ENCODE measurements around the gene SLC26A4. TPM values are rescaled to one million over a fixed set of nuclear protein-coding genes. Genes with fewer than 3 reads are reported as not detected.

Gene SLC26A4
- total RNA-seq, 1 donor from 2014 or later, result 0.43 TPM

- no peak overlapping the region for H3K27ac Mint-ChIP-seq
- no peaks in the 10 kb centered on the region for H3K9me3 Mint-ChIP-seq (ENCODE audit: low read depth)
- DNase-seq (ENCODE audit: low spot score, unreplicated experiment), result no peak
- no peaks in the 10 kb centered on the region for H3K36me3 Mint-ChIP-seq (ENCODE audit: insufficient read depth)
- H3K4me3 Mint-ChIP-seq (ENCODE audit: low read depth), result no peak overlapping the region
- TF ChIP-seq CTCF (IDR thresholded peaks at IDR 0.05; ENCODE audit: unreplicated experiment), result no peak
- no peaks in the 10 kb centered on the region for H3K4me1 Mint-ChIP-seq (ENCODE audit: low read depth)
- peaks cover 26% of the 10 kb centered on the region for H3K27me3 Mint-ChIP-seq
Measured at GRCh38 chr7:107667341-107667740, 6.7 kb downstream of the SLC26A4 start.

- no peak for DNase-seq (ENCODE audit: low spot score, unreplicated experiment)
- Mint-ChIP-seq H3K36me3 (ENCODE audit: insufficient read depth) (no peaks in the 10 kb centered on the region), H3K9me3 (ENCODE audit: low read depth) (no peaks in the 10 kb centered on the region), H3K4me3 (ENCODE audit: low read depth) (no peak overlapping the region), H3K27me3 (peaks cover 17% of the 10 kb centered on the region), H3K4me1 (ENCODE audit: low read depth) (no peaks in the 10 kb centered on the region), H3K27ac (no peak overlapping the region)
- TF ChIP-seq CTCF (IDR thresholded peaks at IDR 0.05; ENCODE audit: unreplicated experiment), result no peak
Measured at GRCh38 chr7:107668296-107668695, 7.7 kb downstream of the SLC26A4 start.

DNA sequence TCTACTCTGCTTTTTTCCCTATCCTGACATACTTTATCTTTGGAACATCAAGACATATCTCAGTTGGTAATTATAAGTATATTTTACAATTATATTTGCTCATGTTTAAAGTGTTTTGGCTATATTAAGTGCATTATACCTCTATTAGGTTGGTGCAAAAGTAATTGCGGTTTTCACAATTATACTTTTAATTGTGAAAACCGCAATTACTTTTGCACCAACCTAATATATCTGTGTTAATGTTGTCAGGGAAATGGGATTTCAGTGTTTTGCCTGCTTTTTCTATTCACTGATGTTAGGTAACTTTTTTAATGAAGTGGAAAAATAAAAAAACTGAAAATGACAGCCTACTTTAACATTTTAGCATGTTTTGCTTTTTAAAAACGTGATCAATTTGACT, 11.6 kb downstream of the SLC26A4 start:
- TF ChIP-seq CTCF (IDR thresholded peaks at IDR 0.05; ENCODE audit: unreplicated experiment), result no peak
- H3K27ac Mint-ChIP-seq, result no peak overlapping the region
- no peak for DNase-seq (ENCODE audit: low spot score, unreplicated experiment)
- H3K9me3 Mint-ChIP-seq (ENCODE audit: low read depth), result no peaks in the 10 kb centered on the region
- no peaks in the 10 kb centered on the region for H3K36me3 Mint-ChIP-seq (ENCODE audit: insufficient read depth)
- H3K27me3 Mint-ChIP-seq, result peaks cover 2% of the 10 kb centered on the region
- H3K4me1 Mint-ChIP-seq (ENCODE audit: low read depth), result no peaks in the 10 kb centered on the region
- H3K4me3 Mint-ChIP-seq (ENCODE audit: low read depth), result no peak overlapping the region

- Mint-ChIP-seq H3K36me3 (ENCODE audit: insufficient read depth) (no peaks in the 10 kb centered on the region), H3K4me3 (ENCODE audit: low read depth) (no peak overlapping the region), H3K27me3 (no peaks in the 10 kb centered on the region), H3K9me3 (ENCODE audit: low read depth) (no peaks in the 10 kb centered on the region), H3K4me1 (ENCODE audit: low read depth) (peaks cover 3% of the 10 kb centered on the region), H3K27ac (no peak overlapping the region)
- no peak for TF ChIP-seq CTCF (IDR thresholded peaks at IDR 0.05; ENCODE audit: unreplicated experiment)
- DNase-seq (ENCODE audit: low spot score, unreplicated experiment), result no peak
Measured at GRCh38 chr7:107676249-107676648, 15.6 kb downstream of the SLC26A4 start.

DNA sequence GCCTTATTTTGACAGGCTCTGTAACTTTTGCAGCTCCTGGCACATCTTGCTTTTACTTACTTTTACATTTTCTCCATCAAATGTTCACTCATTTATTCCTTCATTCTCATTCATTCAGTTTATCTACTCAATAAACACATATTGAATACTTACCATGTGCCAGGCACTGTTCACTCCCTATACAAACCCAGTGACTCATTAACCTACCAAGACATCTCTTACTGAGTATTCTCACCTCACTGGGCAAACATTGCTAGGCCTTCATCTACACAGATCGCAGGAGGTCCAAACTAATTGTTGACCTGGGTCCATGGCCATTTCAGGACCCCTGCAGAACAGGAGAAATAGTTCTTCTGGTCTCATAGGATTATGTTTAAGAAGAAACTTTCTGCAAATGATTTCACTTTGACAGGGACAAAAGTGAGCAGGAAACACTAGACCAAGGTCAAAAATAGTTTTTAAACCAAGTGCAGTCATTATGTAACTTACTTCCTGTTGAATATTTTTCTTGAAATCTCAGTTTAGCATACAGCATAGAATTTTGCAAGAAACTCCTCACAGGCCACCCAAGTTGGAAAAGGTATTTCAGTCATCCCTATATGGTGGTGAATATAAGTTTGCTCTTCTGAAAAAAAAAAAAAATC, 17.6 kb downstream of the SLC26A4 start:
- H3K36me3 Mint-ChIP-seq (ENCODE audit: insufficient read depth), result no peaks in the 10 kb centered on the region
- no peak overlapping the region for H3K27ac Mint-ChIP-seq
- no peaks in the 10 kb centered on the region for H3K27me3 Mint-ChIP-seq
- no peak for DNase-seq (ENCODE audit: low spot score, unreplicated experiment)
- H3K4me1 Mint-ChIP-seq (ENCODE audit: low read depth), result peaks cover 3% of the 10 kb centered on the region
- H3K4me3 Mint-ChIP-seq (ENCODE audit: low read depth), result no peak overlapping the region
- no peaks in the 10 kb centered on the region for H3K9me3 Mint-ChIP-seq (ENCODE audit: low read depth)
- TF ChIP-seq CTCF (IDR thresholded peaks at IDR 0.05; ENCODE audit: unreplicated experiment), result no peak

Measured in progenitor cell of endocrine pancreas (in vitro differentiated cells).